A549 treated with Hydrocortisone at 1 μM for 4 hours (cell line): Measurements from ENCODE around the gene POLR3C. TPM values are rescaled to one million over a fixed set of nuclear protein-coding genes. Genes with fewer than 3 reads are reported as not detected.

Experiments used
- total RNA-seq: library from RNA; stranded (reverse); fragments of 200-300 nt; extraction: Qiagen RNA extraction; gene quantifications from 5 replicates; pipeline ENCODE4 v1.2.3, GENCODE V29; 2022

Gene POLR3C, protein sequence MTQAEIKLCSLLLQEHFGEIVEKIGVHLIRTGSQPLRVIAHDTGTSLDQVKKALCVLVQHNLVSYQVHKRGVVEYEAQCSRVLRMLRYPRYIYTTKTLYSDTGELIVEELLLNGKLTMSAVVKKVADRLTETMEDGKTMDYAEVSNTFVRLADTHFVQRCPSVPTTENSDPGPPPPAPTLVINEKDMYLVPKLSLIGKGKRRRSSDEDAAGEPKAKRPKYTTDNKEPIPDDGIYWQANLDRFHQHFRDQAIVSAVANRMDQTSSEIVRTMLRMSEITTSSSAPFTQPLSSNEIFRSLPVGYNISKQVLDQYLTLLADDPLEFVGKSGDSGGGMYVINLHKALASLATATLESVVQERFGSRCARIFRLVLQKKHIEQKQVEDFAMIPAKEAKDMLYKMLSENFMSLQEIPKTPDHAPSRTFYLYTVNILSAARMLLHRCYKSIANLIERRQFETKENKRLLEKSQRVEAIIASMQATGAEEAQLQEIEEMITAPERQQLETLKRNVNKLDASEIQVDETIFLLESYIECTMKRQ
- 34.7 to 43.8 TPM (median 38.0 TPM) in 5 replicates for total RNA-seq

DNA sequence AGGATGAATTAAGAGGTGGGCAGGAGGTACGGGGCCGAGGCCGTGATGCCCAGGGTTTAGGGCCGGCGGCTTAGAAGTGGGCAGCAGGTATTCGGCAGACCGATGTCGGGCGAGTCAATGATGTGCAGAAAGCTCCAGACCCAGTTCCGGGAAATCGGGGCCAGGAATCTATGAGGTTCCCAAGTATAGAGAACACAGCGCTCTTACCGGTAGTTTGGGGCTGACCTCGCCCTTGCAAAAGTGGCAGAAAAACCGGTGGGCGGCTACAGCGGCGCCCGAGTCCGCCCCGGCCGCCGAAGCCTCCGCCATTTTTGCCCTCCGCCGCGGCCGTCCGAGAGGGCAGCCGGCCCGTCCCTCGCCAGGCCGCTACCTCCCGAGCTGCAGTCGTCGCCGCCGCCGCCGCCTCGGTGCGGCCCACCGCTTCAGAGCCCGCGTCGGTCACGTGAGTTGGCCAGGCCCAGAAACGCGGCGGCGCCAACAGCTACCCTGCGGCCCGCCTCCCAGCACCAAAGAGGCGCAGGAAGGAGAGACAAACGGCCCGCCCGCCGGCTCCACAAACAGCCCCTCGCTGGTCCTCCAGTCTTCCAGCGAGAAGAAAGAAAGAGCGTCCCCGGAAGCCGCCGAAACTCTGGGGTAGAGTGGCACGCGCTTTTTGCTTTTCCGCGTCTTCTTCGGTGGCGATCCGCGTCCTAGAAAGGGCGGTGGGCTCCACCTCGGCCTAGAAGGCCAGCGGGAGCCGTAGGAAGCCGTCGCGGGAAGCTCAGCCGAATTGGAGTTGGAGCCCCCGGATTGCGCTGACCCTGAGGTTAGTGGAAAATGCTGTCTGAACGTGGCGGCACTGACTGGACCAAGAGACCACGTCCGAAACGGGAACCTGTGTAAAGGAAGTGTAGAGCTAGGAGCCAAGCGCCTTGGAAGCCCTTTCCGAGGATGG lies at the start of gene POLR3C, which contains the start of gene RNF115:
Gene POLR3C, plus strand, starts transcription at position 636 of the 934 bp plus-strand sequence. CDS start 1,577 bp downstream, outside the sequence.
Gene RNF115, minus strand, starts transcription at position 531 of the 934 bp plus-strand sequence. Its CDS starts 222 bp downstream, at position 309.

DNA sequence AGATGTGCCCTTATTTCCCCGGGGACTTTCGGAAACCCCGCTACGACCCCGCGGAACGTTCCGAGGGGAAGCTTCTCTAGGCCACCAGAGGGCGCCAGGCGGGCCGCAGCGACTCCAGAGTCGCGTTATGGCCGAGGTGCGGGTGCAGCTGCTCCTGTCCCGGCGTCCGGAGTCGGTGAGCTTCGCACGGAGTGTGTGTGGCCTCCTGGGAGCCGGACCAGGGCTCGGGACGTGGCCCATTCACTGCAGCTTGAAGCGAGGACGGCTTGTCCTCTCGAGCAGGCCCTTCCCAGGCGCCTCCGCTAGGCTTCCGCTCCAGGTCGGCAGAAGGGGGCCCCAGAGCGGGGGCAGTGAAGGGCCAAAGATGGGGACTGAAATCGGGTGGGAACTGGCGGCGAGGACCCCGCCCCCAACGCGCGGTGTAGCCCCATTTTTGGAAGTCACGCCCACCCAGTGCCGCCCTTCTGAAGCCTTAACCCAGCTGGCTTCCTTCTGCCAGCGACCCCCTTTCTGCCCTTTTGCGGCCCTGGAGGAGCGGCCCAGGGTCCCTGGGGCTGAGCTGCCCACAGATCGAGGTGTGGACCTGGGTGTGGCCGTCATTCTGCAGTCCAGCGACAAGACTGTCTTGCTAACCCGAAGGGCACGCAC lies 21.6 kb downstream of the POLR3C start, which contains the start of gene NUDT17:
Gene NUDT17, plus strand, starts transcription at position 117 of the 648 bp plus-strand sequence. Its CDS starts 11 bp downstream, at position 128.

DNA sequence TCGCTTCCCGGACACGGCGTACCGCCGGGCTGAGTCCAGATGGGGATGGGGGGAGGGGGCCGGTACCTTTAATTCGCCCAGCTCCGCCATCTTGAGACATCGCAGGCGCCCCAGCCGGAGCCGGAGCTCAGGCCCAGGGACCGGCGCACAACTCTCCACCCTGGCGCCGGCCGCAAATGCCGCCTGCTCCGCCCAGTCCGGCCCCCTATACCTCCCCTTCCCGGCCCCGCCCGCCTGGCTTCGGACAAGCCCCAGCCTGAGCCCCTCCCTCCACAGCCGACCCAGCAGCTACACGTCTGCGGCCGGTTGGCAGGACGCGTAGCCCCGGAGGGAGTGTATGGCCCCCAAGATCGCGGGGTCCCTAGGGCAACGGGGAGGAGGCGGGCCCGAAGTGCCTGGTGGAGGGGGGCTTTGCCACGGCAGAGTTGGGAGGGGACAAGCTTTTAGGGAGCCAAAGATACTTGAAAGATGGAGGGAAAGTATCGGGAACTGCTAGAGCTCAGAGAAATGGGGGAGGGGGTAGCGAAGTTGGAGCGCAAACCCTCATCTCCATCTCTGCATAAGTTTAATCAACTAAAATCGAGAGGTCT lies 35.0 kb downstream of the POLR3C start, which contains the start of gene PIAS3:
Gene PIAS3, minus strand, starts transcription at position 181 of the 590 bp plus-strand sequence. Its CDS starts 91 bp downstream, at position 90.

DNA sequence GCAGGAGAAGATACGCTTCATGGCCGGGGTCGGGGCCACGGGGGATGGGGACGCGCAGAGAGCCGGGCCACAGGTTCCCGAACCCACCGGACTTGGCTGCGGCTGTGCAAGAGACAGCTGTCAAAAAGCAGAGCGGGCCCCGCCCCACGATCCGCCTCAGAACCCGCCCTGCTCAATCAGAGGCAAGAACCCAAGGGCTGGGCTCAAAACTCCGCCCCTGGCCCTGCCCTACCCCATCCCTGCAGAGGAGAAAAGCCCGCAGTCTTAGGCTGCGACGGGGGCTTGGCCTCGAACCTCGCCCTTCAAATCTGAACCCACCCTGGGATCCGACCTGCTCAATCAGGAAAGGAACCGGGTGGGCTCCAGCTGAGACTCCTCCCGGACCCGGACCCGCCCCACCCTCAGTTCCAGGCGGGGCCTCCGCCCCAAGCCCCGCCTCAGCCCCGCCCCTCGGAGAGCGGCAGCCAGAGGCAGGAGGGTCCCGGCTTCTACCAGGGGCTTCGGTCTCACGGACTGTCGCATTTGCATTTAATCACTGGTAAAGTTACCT lies 61.8 kb downstream of the POLR3C start, which contains the start of gene ANKRD35:
Gene ANKRD35, minus strand, starts transcription at position 129 of the 550 bp plus-strand sequence. Its CDS starts 108 bp downstream, at position 21.

Other genes with a start within 250 kb of the POLR3C start
- 15.3 to 18.4 TPM (median 16.2 TPM) in 5 replicates for gene GPR89A, start 216.2 kb upstream of the POLR3C start, total RNA-seq
- gene PDZK1, start 116.8 kb upstream of the POLR3C start, total RNA-seq: 0.59 to 1.2 TPM (median 0.90 TPM) in 5 replicates
- 0.08 TPM in 1 of 5 replicates, not detected in the others for gene CD160, start 104.7 kb upstream of the POLR3C start, total RNA-seq
- 11.2 to 13.9 TPM (median 13.5 TPM) in 5 replicates for gene RNF115, start 105 bp upstream of the POLR3C start, total RNA-seq
- gene NUDT17, start 21.4 kb downstream of the POLR3C start, total RNA-seq: 6.5 to 8.0 TPM (median 7.1 TPM) in 5 replicates
- 38.1 to 48.3 TPM (median 41.7 TPM) in 5 replicates for gene PIAS3, start 34.9 kb downstream of the POLR3C start, total RNA-seq
- 0.03 to 0.08 TPM (median 0.05 TPM) in 5 replicates for gene ANKRD35, start 61.7 kb downstream of the POLR3C start, total RNA-seq
- gene ITGA10, start 85.8 kb downstream of the POLR3C start, total RNA-seq: 1.4 to 2.1 TPM (median 2.0 TPM) in 5 replicates
- gene PEX11B, start 94.5 kb downstream of the POLR3C start, total RNA-seq: 32.2 to 39.7 TPM (median 37.6 TPM) in 5 replicates
- gene RBM8A, start 103.3 kb downstream of the POLR3C start, total RNA-seq: 218 to 249 TPM (median 223 TPM) in 5 replicates
- gene LIX1L, start 133.8 kb downstream of the POLR3C start, total RNA-seq: 11.1 to 17.0 TPM (median 12.6 TPM) in 5 replicates
- 0.18 to 0.53 TPM (median 0.27 TPM) in 5 replicates for gene ANKRD34A, start 140.4 kb downstream of the POLR3C start, total RNA-seq
- gene POLR3GL, start 140.5 kb downstream of the POLR3C start, total RNA-seq: 11.1 to 13.3 TPM (median 12.1 TPM) in 5 replicates
- gene TXNIP, start 172.4 kb downstream of the POLR3C start, total RNA-seq: 0.21 to 0.56 TPM (median 0.50 TPM) in 5 replicates
- not detected in 5 replicates for gene HJV, start 197.5 kb downstream of the POLR3C start, total RNA-seq